Heart right ventricle (tissue), 16 donors: ENCODE measurements around the gene SCAND1. TPM values are rescaled to one million over a fixed set of nuclear protein-coding genes. Genes with fewer than 3 reads are reported as not detected.

ENCODE experiments used
- ATAC-seq, 8 donors: fragments of 200-7000 bp; cut with Tn5 transposase; one replicate each; pipeline ENCODE4 v1.9.1; 2020; ENCODE audit warnings: mild to moderate bottlenecking in 8 of 8, moderate library complexity in 8 of 8, moderate number of reproducible peaks in 1 of 8
- DNase-seq, 2 donors: peaks; one replicate each; pipeline ENCODE4 v3.0.0-alpha.2; 2020
- H3K27ac ChIP-seq, 10 donors: fragments of 200-600 bp; sonication (generic) in 2 of 10; one replicate each; pipeline versions ENCODE4 v1.5.0 to v1.8.0; 2020 to 2022; ENCODE audit warnings: mild to moderate bottlenecking in 3 of 10
- H3K27me3 ChIP-seq, 7 donors: fragments of 200-600 bp; one replicate each; pipeline ENCODE4 v1.8.0; 2021 to 2022; ENCODE audit warnings: mild to moderate bottlenecking in 2 of 7
- H3K36me3 ChIP-seq, 9 donors: fragments of 200-600 bp; sonication (generic) in 1 of 9; one replicate each; pipeline versions ENCODE4 v1.5.0 to v1.8.0; 2020 to 2022; ENCODE audit warnings: mild to moderate bottlenecking in 2 of 9
- H3K4me1 ChIP-seq, 9 donors: fragments of 200-600 bp; sonication (generic) in 1 of 9; one replicate each; pipeline versions ENCODE4 v1.5.0 to v1.8.0; 2020 to 2022; ENCODE audit warnings: mild to moderate bottlenecking in 4 of 9
- H3K4me3 ChIP-seq, 10 donors: fragments of 200-600 bp; sonication (generic) in 2 of 10; one replicate each; pipeline versions ENCODE4 v1.5.0 to v1.8.0; 2020 to 2022; ENCODE audit warnings: mild to moderate bottlenecking in 7 of 10, moderate library complexity in 2 of 10
- H3K9me3 ChIP-seq, 11 donors: fragments of 200-600 bp in 10 of 11; sonication (generic) in 2 of 11; one replicate each; pipeline versions ENCODE4 v1.5.0 to v1.8.0; 2013 to 2022; ENCODE audit warnings: mild to moderate bottlenecking in 2 of 11, control low read depth in 1 of 11, moderate library complexity in 1 of 11
- CTCF ChIP-seq, 9 donors: fragments of 200-600 bp; sonication (generic) in 2 of 9; IDR thresholded peaks; one replicate each; pipeline versions ENCODE4 v1.5.0 to v1.8.0; 2021 to 2022; ENCODE audit warnings: antibody characterized with exemption in 9 of 9, mild to moderate bottlenecking in 5 of 9, moderate library complexity in 1 of 9
- WGBS, 2 donors: extraction: QIAGEN DNeasy Blood & Tissue Kit; methylation state at CpG; one replicate each; pipeline ENCODE4 v1.1.7; 2013; ENCODE audit warnings: inconsistent platforms in 1 of 2; 5-methylcytosine and 5-hydroxymethylcytosine counted together
- intact Hi-C, 10 donors: fragments of 100-400 bp; cut with DNase I; formaldehyde crosslinking; loops; one replicate each; pipeline versions ENCODE4 v1.11.1 to v1.14.2; 2022
- polyA plus RNA-seq, 2 donors: library from polyadenylated mRNA; stranded (reverse); fragments of 200-250 nt; gene quantifications; one replicate each; pipeline ENCODE4 v1.2.3, GENCODE V29; 2013
- total RNA-seq, 10 donors: library from RNA; stranded (reverse); fragmentation: NEBNext Ultra II Directional in 3 of 10; extraction: Animal tissue kit (Norgen Biotek cat#: 25700) in 3 of 10; gene quantifications; one replicate each; pipeline versions ENCODE4 v1.2.1 to v1.2.4, GENCODE V29; 2021 to 2023
- donor health status: Arrhythmogenic right ventricular cardiomyopathy.
- donor health status: ischemic (EF 13 %, LVEDD 7.1; RV severe dilation, severe dysfunction).
- donor health status: healthy with polysubstance abuse.
- donor health status: DM: no; HTN: yes; CAD: no.
- donor health status: DM: no; HTN: no; CAD: no.
- donor health status: ischemic (EF 25% LVEDD 6.9; RV normal size, moderate dysfunction).
- donor health status: ischemic (EF 25% LVEDD 5.7; RV mildly dilated, moderate dysfunction).
- donor health status: healthy.
- donor health status: DM: yes; HTN: yes; CAD: no.
- donor health status: Ischemic cardiomyopathy.
- donor health status: ischemic (EF 35%, LVEDD 5.7; RV mildly dilated, moderate dysfunction).
- donor health status: nonischemic (EF 11% LVEDD 7.7; RV severe dilation, severe dysfunction).
- donor health status: DM: yes; HTN: yes; CAD: no.
- donor health status: PGD.
- donor health status: ischemic (EF 29% LVEDD 5.4; RV normal size, mild dysfunction).
- donor health status: nonischemic (EF 23%, LVEDD 6.1; RV moderate dilation, normal function).

SCAND1 gene
- total and polyA plus RNA-seq, 12 donors, result 29.9 to 217 (median 41.1) TPM

GRCh38 chr20:35979544-35979943, 25.2 kb upstream of the SCAND1 start:
- ATAC-seq, result no peak
- intact Hi-C loops, result no loop called here

GRCh38 chr20:35978041-35978513, 23.8 kb upstream of the SCAND1 start:
- TF ChIP-seq CTCF (IDR thresholded peaks at IDR 0.05), result no peak
- Histone ChIP-seq H3K4me3 (no peak overlapping the region), H3K36me3 (no peaks in the 10 kb centered on the region), H3K27me3 (no peaks in the 10 kb centered on the region), H3K9me3 (no peaks in the 10 kb centered on the region), H3K27ac (no peak overlapping the region), H3K4me1 (peaks cover 0 to 13% (median 0%) of the 10 kb centered on the region in 9 donors)
- DNase-seq (no peak), ATAC-seq (no peak)
- intact Hi-C loops, result no loop called here
- WGBS, 2 donors, result 84 to 93% methylated on average over 9 of the region's 9 CpGs

More at GRCh38 chr20:35979544-35979943, 25.2 kb upstream of the SCAND1 start:
- DNase-seq, result no peak
- TF ChIP-seq CTCF (IDR thresholded peaks at IDR 0.05), result no peak
- Histone ChIP-seq H3K4me3 (no peak overlapping the region), H3K9me3 (no peaks in the 10 kb centered on the region), H3K27me3 (no peaks in the 10 kb centered on the region), H3K36me3 (no peaks in the 10 kb centered on the region), H3K4me1 (peaks cover 0 to 13% (median 0%) of the 10 kb centered on the region in 9 donors), H3K27ac (no peak overlapping the region)
- 65 to 74% methylated on average over 5 of the region's 5 CpGs for WGBS, 2 donors

- peaks cover 0 to 13% (median 0%) of the 10 kb centered on the region in 9 donors for H3K4me1 ChIP-seq
- no peak for DNase-seq
- no peak overlapping the region for H3K27ac ChIP-seq
- no peaks in the 10 kb centered on the region for H3K27me3 ChIP-seq
- intact Hi-C loops, result no loop called here
- WGBS, 2 donors, result 67 to 71% methylated on average over 9 of the region's 9 CpGs
- no peak for TF ChIP-seq CTCF (IDR thresholded peaks at IDR 0.05)
- no peaks in the 10 kb centered on the region for H3K36me3 ChIP-seq
- H3K9me3 ChIP-seq, result peaks cover 0 to 10% (median 0%) of the 10 kb centered on the region in 11 donors
- ATAC-seq, result peak in 2 of 8 donors; percentile 16 to 73
- H3K4me3 ChIP-seq, result no peak overlapping the region
Measured at GRCh38 chr20:35975576-35976373, 21.5 kb upstream of the SCAND1 start.

- H3K27ac ChIP-seq, result no peak overlapping the region
- DNase-seq (no peak), ATAC-seq (no peak)
- no peak overlapping the region for H3K4me3 ChIP-seq
- peaks cover 0 to 10% (median 0%) of the 10 kb centered on the region in 11 donors for H3K9me3 ChIP-seq
- H3K36me3 ChIP-seq, result no peaks in the 10 kb centered on the region
- intact Hi-C loops, result no loop called here
- H3K4me1 ChIP-seq, result peaks cover 0 to 13% (median 0%) of the 10 kb centered on the region in 9 donors
- H3K27me3 ChIP-seq, result no peaks in the 10 kb centered on the region
- WGBS, 2 donors, result 83 to 84% methylated on average over 4 of the region's 4 CpGs
- TF ChIP-seq CTCF (IDR thresholded peaks at IDR 0.05), result no peak
Measured at GRCh38 chr20:35974256-35974655, 20.0 kb upstream of the SCAND1 start.
